Testis (tissue), 3 donors: Measurements from ENCODE around the gene PTPN12. TPM values are rescaled to one million over a fixed set of nuclear protein-coding genes. Genes with fewer than 3 reads are reported as not detected.
A peak's percentile ranks its signal among the peaks of the same experiment; 100 is the strongest.
"Not testable (repeated sequence)": the region's sequence is repeated elsewhere in the genome, so short reads cannot be mapped to it uniquely, and the experiment has no call there.

Experiments used
- DNase-seq: peaks from one replicate; pipeline ENCODE4 v3.0.0-alpha.2; 2019
- H3K27ac ChIP-seq, 2 donors: fragments of 200-600 bp; sonication (generic); one replicate each; pipeline ENCODE4 v1.5.1; 2019
- H3K27me3 ChIP-seq: fragments of 200-600 bp; sonication (generic); one replicate; pipeline ENCODE4 v1.5.1; 2019
- H3K36me3 ChIP-seq: fragments of 200-600 bp; sonication (generic); one replicate; pipeline ENCODE4 v1.5.1; 2017; ENCODE audit warnings: low read depth; ENCODE audit errors: missing control alignments
- H3K4me1 ChIP-seq: fragments of 200-600 bp; sonication (generic); one replicate; pipeline ENCODE4 v1.5.1; 2019
- H3K4me3 ChIP-seq, 2 donors: fragments of 200-600 bp; sonication (generic); one replicate each; pipeline ENCODE4 v1.5.1; 2017 to 2019
- H3K9me3 ChIP-seq: fragments of 200-600 bp; sonication (generic); one replicate; pipeline ENCODE4 v1.5.1; 2017
- CTCF ChIP-seq, 3 experiments: fragments of 450-650 bp in 2 of 3; fragments of 200-600 bp in 1 of 3; sonication (generic) in 1 of 3; IDR thresholded peaks; one replicate each; pipeline ENCODE4 v1.5.1; 2016 to 2019; ENCODE audit warnings: antibody characterized with exemption in 3 of 3, mild to moderate bottlenecking in 2 of 3, moderate library complexity in 1 of 3
- POLR2A ChIP-seq: fragments of 450-650 bp; IDR thresholded peaks from one replicate; pipeline ENCODE4 v1.6.1; 2017; ENCODE audit warnings: antibody characterized with exemption, mild to moderate bottlenecking, moderate library complexity
- WGBS, 2 donors: methylation state at CpG; one replicate each; pipeline ENCODE4 v1.1.5; 2018; 5-methylcytosine and 5-hydroxymethylcytosine counted together
- intact Hi-C: fragments of 100-400 bp; cut with DNase I; formaldehyde crosslinking; loops from one replicate; pipeline ENCODE4 v1.15.1; 2023; ENCODE audit warnings: low total_unique reads
- polyA plus RNA-seq: library from polyadenylated mRNA; stranded (reverse); fragments of 350-450 nt; fragmentation: Illumina TruSeq; extraction: RNeasy Lipid Tissue Mini Kit (QIAGEN cat#74804); gene quantifications from one replicate; pipeline ENCODE4 v1.2.3, GENCODE V29; 2014; ENCODE audit warnings: low read depth, low replicate concordance; ENCODE audit not compliant: insufficient read depth
- total RNA-seq, 2 donors: library from RNA; depleted of rRNA; stranded (reverse); fragments of >200 nt; gene quantifications; one replicate each; pipeline ENCODE4 v1.2.3, GENCODE V29; 2016

The PTPN12 gene
- total and polyA plus RNA-seq, 3 donors from 2014 or later, result 36.7 to 86.5 (median 82.5) TPM

DNA sequence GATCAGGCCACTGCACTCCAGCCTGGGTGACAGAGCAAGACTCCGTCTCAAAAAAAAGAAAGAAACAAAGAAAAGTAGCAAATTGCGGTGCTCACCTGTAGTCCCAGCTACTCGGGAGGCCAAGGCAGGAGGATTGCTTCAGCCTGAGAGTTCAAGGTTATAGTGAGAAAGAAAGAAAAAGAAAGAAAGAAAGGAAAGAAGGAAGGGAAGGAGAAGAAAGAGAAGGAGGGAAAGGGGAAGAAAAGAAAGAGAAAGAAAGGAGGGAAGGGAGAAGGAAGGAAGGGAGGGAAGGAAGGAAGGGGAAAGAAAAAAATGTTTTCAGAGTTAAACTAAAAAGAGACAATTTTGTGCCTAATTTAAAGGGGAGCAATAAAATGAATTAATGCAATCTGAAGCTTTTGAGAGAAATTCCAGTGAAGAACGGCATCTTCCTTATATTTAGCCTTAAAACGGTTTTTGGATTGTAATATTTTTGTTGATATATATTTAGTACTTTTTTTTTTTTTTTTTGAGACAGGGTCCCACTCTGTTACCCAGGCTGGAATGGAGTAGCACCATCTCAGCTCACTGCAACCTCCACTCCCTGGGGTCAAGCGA, 111.7 kb downstream of the PTPN12 start:
- Histone ChIP-seq H3K4me1 (no peaks in the 10 kb centered on the region), H3K27ac (no peak overlapping the region), H3K36me3 (no peaks in the 10 kb centered on the region), H3K4me3 (no peak overlapping the region), H3K27me3 (no peaks in the 10 kb centered on the region), H3K9me3 (no peaks in the 10 kb centered on the region)
- intact Hi-C loops, result no loop called here
- TF ChIP-seq POLR2A, result no peak
- no peak for TF ChIP-seq CTCF (IDR thresholded peaks at IDR 0.05)
- WGBS, 2 donors, result 90 to 91% methylated on average over 6 of the region's 6 CpGs
- DNase-seq, result no peak

GRCh38 chr7:77649716-77650349, 112.7 kb downstream of the PTPN12 start:
- intact Hi-C loops, result no loop called here
- Histone ChIP-seq H3K27ac (no peak overlapping the region), H3K27me3 (no peaks in the 10 kb centered on the region), H3K4me1 (no peaks in the 10 kb centered on the region), H3K9me3 (no peaks in the 10 kb centered on the region), H3K4me3 (no peak overlapping the region), H3K36me3 (no peaks in the 10 kb centered on the region)
- DNase-seq, result no peak
- WGBS, 2 donors, result 54 to 55% methylated on average over 4 of the region's 4 CpGs
- TF ChIP-seq POLR2A (no peak), CTCF (IDR thresholded peaks at IDR 0.05) (no peak)

DNA sequence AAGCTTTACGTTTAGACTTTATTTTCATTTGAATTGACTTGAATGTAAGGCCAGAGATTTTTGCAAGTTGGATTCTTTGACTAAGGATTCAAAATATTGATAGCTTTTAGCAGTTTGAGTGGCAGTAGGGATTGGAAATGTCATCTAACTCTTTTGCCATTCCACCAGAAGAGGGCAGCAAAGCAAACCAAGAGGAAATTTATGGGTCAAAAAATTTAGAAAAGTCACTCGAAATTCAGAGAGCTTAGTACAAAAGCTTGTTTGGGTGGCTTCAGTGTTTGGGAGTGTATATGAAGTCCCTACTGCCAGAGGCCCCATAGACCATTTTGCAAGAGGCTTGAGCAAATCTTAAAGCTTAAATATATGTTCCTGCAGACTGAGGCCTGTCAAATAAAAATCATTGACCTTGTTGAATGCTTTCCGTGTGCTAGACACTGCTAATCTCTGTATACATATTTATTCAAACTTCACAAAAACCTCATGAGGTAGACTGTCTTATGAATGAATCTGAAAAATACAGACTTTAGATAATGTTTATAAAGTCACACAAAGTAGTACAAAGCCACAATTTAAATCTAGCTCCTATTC, 114.6 kb downstream of the PTPN12 start:
- Histone ChIP-seq H3K27ac (no peak overlapping the region), H3K9me3 (no peaks in the 10 kb centered on the region), H3K4me1 (no peaks in the 10 kb centered on the region), H3K27me3 (no peaks in the 10 kb centered on the region), H3K36me3 (no peaks in the 10 kb centered on the region), H3K4me3 (no peak overlapping the region)
- WGBS, 2 donors, result 44 to 48% methylated on average over 3 of the region's 3 CpGs
- intact Hi-C loops, result no loop called here
- TF ChIP-seq CTCF (IDR thresholded peaks at IDR 0.05) (peak; percentile 24 to 75 (median 71)), POLR2A (no peak)
- peak; percentile 28 for DNase-seq

DNA sequence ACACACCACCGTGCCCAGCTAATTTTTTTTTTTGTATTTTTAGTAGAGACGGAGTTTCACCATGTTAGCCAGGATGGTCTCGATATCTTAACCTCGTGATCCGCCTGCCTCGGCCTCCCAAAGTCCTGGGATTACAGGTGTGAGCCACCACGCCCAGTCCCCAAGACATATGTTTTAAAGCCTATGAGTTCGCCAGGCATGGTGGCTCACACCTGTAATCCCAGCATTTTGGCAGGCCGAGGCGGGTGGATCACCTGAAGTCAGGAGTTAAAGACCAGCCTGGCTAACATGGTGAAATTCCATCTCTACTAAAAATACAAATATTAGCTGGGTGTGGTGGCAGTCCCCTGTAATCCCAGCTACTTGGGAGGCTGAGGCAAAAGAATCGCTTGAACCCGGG, 115.7 kb downstream of the PTPN12 start:
- H3K4me3 ChIP-seq, H3K9me3 ChIP-seq, H3K4me1 ChIP-seq, DNase-seq, H3K36me3 ChIP-seq, H3K27ac ChIP-seq, H3K27me3 ChIP-seq, intact Hi-C loops: not testable (repeated sequence)
- 96 to 97% methylated on average over 12 of the region's 12 CpGs for WGBS, 2 donors

GRCh38 chr7:77653572-77653971, 116.5 kb downstream of the PTPN12 start:
- WGBS, 2 donors, result 56 to 64% methylated on average over 2 of the region's 2 CpGs
- intact Hi-C loops, result no loop called here
- Histone ChIP-seq H3K36me3 (no peaks in the 10 kb centered on the region), H3K9me3 (no peaks in the 10 kb centered on the region), H3K27ac (no peak overlapping the region), H3K4me1 (no peaks in the 10 kb centered on the region), H3K4me3 (no peak overlapping the region), H3K27me3 (no peaks in the 10 kb centered on the region)
- TF ChIP-seq POLR2A (no peak), CTCF (IDR thresholded peaks at IDR 0.05) (no peak)
- DNase-seq, result no peak
